22Rv1 (cell line): ENCODE results near the gene MIA3.
"Not testable (repeated sequence)": the region's sequence is repeated elsewhere in the genome, so short reads cannot be mapped to it uniquely, and the experiment has no call there.

Experiments
- ZFX ChIP-seq: fragments of 450-650 bp; IDR thresholded peaks from 2 replicates; pipeline ENCODE4 v1.6.1; 2017; ENCODE audit warnings: antibody characterized with exemption, borderline replicate concordance
- TF ChIP-seq, protein P1 (sequence below): fragments of 450-650 bp; IDR thresholded peaks from 2 replicates; pipeline ENCODE4 v1.5.1; 2017; ENCODE audit warnings: mild to moderate bottlenecking

DNA sequence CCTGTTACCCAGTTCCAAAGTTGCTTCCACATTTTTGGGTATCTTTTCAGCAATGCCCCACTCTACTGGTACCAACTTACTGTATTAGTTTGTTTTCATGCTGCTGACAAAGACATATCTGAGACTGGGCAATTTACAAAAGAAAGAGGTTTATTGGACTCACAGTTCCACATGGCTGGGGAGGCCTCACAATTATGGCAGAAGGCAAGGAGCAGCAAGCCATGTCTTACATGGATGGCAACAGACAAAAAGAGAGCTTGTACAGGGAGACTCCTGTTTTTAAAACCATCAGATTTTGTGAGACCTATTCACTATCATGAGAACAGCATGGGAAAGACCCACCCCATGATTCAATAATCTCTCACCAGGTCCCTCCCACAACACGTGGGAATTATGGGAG is 8.8 kb upstream of the MIA3 start:
- TF ChIP-seq, protein P1, sequence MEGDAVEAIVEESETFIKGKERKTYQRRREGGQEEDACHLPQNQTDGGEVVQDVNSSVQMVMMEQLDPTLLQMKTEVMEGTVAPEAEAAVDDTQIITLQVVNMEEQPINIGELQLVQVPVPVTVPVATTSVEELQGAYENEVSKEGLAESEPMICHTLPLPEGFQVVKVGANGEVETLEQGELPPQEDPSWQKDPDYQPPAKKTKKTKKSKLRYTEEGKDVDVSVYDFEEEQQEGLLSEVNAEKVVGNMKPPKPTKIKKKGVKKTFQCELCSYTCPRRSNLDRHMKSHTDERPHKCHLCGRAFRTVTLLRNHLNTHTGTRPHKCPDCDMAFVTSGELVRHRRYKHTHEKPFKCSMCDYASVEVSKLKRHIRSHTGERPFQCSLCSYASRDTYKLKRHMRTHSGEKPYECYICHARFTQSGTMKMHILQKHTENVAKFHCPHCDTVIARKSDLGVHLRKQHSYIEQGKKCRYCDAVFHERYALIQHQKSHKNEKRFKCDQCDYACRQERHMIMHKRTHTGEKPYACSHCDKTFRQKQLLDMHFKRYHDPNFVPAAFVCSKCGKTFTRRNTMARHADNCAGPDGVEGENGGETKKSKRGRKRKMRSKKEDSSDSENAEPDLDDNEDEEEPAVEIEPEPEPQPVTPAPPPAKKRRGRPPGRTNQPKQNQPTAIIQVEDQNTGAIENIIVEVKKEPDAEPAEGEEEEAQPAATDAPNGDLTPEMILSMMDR: not testable (repeated sequence)
- not testable (repeated sequence) for TF ChIP-seq ZFX
